Uterus (tissue), 4 donors: ENCODE results near the gene CDKL5. TPM values are rescaled to one million over a fixed set of nuclear protein-coding genes. Genes with fewer than 3 reads are reported as not detected.

Source experiments
- DNase-seq, 2 donors: peaks; one replicate each; pipeline ENCODE4 v3.0.0-alpha.2; 2019 to 2020
- H3K27ac ChIP-seq, 2 donors: fragments of 200-600 bp; sonication (generic); 1 replicate in 1 of 2; 2 replicates in 1 of 2; pipeline ENCODE4 v1.5.1; 2016 to 2018
- H3K27me3 ChIP-seq, 2 donors: fragments of 200-600 bp; sonication (generic); one replicate each; pipeline ENCODE4 v1.5.1; 2018 to 2019; ENCODE audit warnings: control low read depth in 1 of 2
- H3K36me3 ChIP-seq, 2 donors: fragments of 200-600 bp; sonication (generic); one replicate each; pipeline ENCODE4 v1.5.1; 2019; ENCODE audit warnings: control low read depth in 1 of 2
- H3K4me1 ChIP-seq, 2 donors: fragments of 200-600 bp; sonication (generic); one replicate each; pipeline ENCODE4 v1.5.1; 2018 to 2019; ENCODE audit warnings: control low read depth in 1 of 2
- H3K4me3 ChIP-seq, 2 donors: fragments of 200-600 bp; sonication (generic); 1 replicate in 1 of 2; 2 replicates in 1 of 2; pipeline ENCODE4 v1.5.1; 2018 to 2019; ENCODE audit warnings: mild to moderate bottlenecking in 1 of 2
- H3K9me3 ChIP-seq, 2 donors: fragments of 200-600 bp; sonication (generic); one replicate each; pipeline ENCODE4 v1.5.1; 2019; ENCODE audit warnings: control low read depth in 1 of 2
- CTCF ChIP-seq, 4 experiments: fragments of 200-600 bp in 2 of 4; fragments of 450-650 bp in 2 of 4; sonication (generic) in 2 of 4; IDR thresholded peaks; one replicate each; pipeline ENCODE4 v1.5.1; 2016 to 2019; ENCODE audit warnings: antibody characterized with exemption in 4 of 4, mild to moderate bottlenecking in 2 of 4, moderate library complexity in 1 of 4
- POLR2A ChIP-seq, 2 donors: fragments of 450-650 bp; IDR thresholded peaks; one replicate each; pipeline ENCODE4 v1.6.1; 2016; ENCODE audit warnings: antibody characterized with exemption in 2 of 2, mild to moderate bottlenecking in 1 of 2, moderate library complexity in 1 of 2
- intact Hi-C: fragments of 100-400 bp; cut with DNase I; formaldehyde crosslinking; loops from one replicate; pipeline ENCODE4 v1.15.1; 2023; ENCODE audit warnings: low total_unique reads
- total RNA-seq, 4 donors: library from RNA; depleted of rRNA in 3 of 4; stranded (reverse); fragments of >200 nt in 3 of 4; gene quantifications; one replicate each; pipeline versions ENCODE4 v1.1.0 to v1.2.4, GENCODE V29; 2014 to 2023
- donor health status: DM: yes; HTN: yes; CAD: no.

Gene CDKL5
- total RNA-seq, 4 donors from 2014 or later: 9.7 to 14.5 (median 13.2) TPM

- H3K27me3 ChIP-seq: no peaks in the 10 kb centered on the region
- no peak overlapping the region for H3K27ac ChIP-seq
- no peaks in the 10 kb centered on the region for H3K36me3 ChIP-seq
- intact Hi-C loops: no loop called here
- no peak for DNase-seq
- TF ChIP-seq POLR2A (IDR thresholded peaks at IDR 0.05) (no peak), CTCF (IDR thresholded peaks at IDR 0.05) (no peak)
- no peaks in the 10 kb centered on the region for H3K9me3 ChIP-seq
- H3K4me1 ChIP-seq: no peaks in the 10 kb centered on the region
- no peak overlapping the region for H3K4me3 ChIP-seq
Measured at GRCh38 chrX:18455384-18455783, 30.0 kb downstream of the CDKL5 start.

- no peak overlapping the region for H3K27ac ChIP-seq
- no peak for DNase-seq
- TF ChIP-seq POLR2A (IDR thresholded peaks at IDR 0.05) (no peak), CTCF (IDR thresholded peaks at IDR 0.05) (no peak)
- H3K36me3 ChIP-seq: no peaks in the 10 kb centered on the region
- intact Hi-C loops: no loop called here
- no peak overlapping the region for H3K4me3 ChIP-seq
- H3K9me3 ChIP-seq: no peaks in the 10 kb centered on the region
- no peaks in the 10 kb centered on the region for H3K4me1 ChIP-seq
- H3K27me3 ChIP-seq: no peaks in the 10 kb centered on the region
Measured at GRCh38 chrX:18457000-18457399, 31.6 kb downstream of the CDKL5 start.

- Histone ChIP-seq H3K27me3 (no peaks in the 10 kb centered on the region), H3K4me1 (no peaks in the 10 kb centered on the region), H3K4me3 (no peak overlapping the region), H3K27ac (no peak overlapping the region), H3K36me3 (no peaks in the 10 kb centered on the region), H3K9me3 (no peaks in the 10 kb centered on the region)
- DNase-seq: no peak
- TF ChIP-seq POLR2A (IDR thresholded peaks at IDR 0.05) (no peak), CTCF (IDR thresholded peaks at IDR 0.05) (no peak)
- intact Hi-C loops: no loop called here
Measured at GRCh38 chrX:18461431-18461830, 36.0 kb downstream of the CDKL5 start.

- Histone ChIP-seq H3K4me3 (no peak overlapping the region), H3K36me3 (no peaks in the 10 kb centered on the region), H3K27me3 (no peaks in the 10 kb centered on the region), H3K9me3 (no peaks in the 10 kb centered on the region), H3K27ac (no peak overlapping the region), H3K4me1 (no peaks in the 10 kb centered on the region)
- DNase-seq: no peak
- intact Hi-C loops: no loop called here
- TF ChIP-seq CTCF (IDR thresholded peaks at IDR 0.05) (no peak), POLR2A (IDR thresholded peaks at IDR 0.05) (no peak)
Measured at GRCh38 chrX:18464499-18464898, 39.1 kb downstream of the CDKL5 start.

- Histone ChIP-seq H3K36me3 (no peaks in the 10 kb centered on the region), H3K4me3 (no peak overlapping the region), H3K4me1 (no peaks in the 10 kb centered on the region), H3K27ac (no peak overlapping the region), H3K27me3 (no peaks in the 10 kb centered on the region), H3K9me3 (no peaks in the 10 kb centered on the region)
- intact Hi-C loops: no loop called here
- no peak for DNase-seq
- no peak for TF ChIP-seq POLR2A (IDR thresholded peaks at IDR 0.05)
- TF ChIP-seq CTCF (IDR thresholded peaks at IDR 0.05): no peak
Measured at GRCh38 chrX:18465051-18465450, 39.6 kb downstream of the CDKL5 start.
